IMR-90 (cell line): ENCODE data around the gene NME4. TPM values are rescaled to one million over a fixed set of nuclear protein-coding genes. Genes with fewer than 3 reads are reported as not detected.

ENCODE experiments used
- ATAC-seq: fragments of 200-7000 bp; cut with Tn5 transposase; 2 replicates; pipeline ENCODE4 v1.9.1; 2020; ENCODE audit warnings: low read depth, mild to moderate bottlenecking, moderate library complexity
- BruUV-seq: library from RNA; stranded (reverse); fragments of 400-500 nt; replicated peaks from 2 replicates; lab custom pipeline; 2021; lab: Mats Ljungman, UMichigan
- CTCF ChIA-PET: fragments of 300-600 bp; formaldehyde crosslinking; extraction: SDS; loops from one replicate; lab custom pipeline; 2021; ENCODE audit warnings: antibody characterized with exemption; lab: Yijun Ruan, JAX
- POLR2A ChIA-PET: fragments of 300-600 bp; sonication (Branson Sonifier 250); formaldehyde crosslinking; loops from one replicate; lab custom pipeline; 2022; ENCODE audit warnings: antibody characterized with exemption; ENCODE audit not compliant: unreplicated experiment; lab: Charles Lee
- DNase-seq: peaks from one replicate; pipeline ENCODE4 v3.0.0; 2013
- H2AFZ ChIP-seq: replicated peaks from 2 replicates; pipeline ENCODE3; 2013; ENCODE audit warnings: low read length, mild to moderate bottlenecking; ENCODE audit not compliant: poor library complexity
- H2AK5ac ChIP-seq: 2 replicates; pipeline ENCODE4 v1.6.1; 2013; ENCODE audit warnings: low read depth, low read length, inconsistent platforms
- H2AK9ac ChIP-seq: replicated peaks from 2 replicates; pipeline ENCODE3; 2013; ENCODE audit warnings: mild to moderate bottlenecking, low read depth, low read length, moderate library complexity; ENCODE audit not compliant: poor library complexity
- H2BK120ac ChIP-seq: 2 replicates; pipeline ENCODE4 v1.6.1; 2013; ENCODE audit warnings: low read depth, low read length, inconsistent platforms
- H2BK15ac ChIP-seq: 3 replicates; pipeline ENCODE4 v1.6.1; 2013; ENCODE audit warnings: low read depth, low read length, inconsistent platforms
- H2BK20ac ChIP-seq: 2 replicates; pipeline ENCODE4 v1.6.1; 2013; ENCODE audit warnings: low read depth, mild to moderate bottlenecking, inconsistent platforms, low read length, moderate library complexity
- H2BK5ac ChIP-seq: 2 replicates; pipeline ENCODE4 v1.6.1; 2013; ENCODE audit warnings: mild to moderate bottlenecking, low read depth, low read length, inconsistent platforms; ENCODE audit not compliant: poor library complexity, severe bottlenecking
- H3K14ac ChIP-seq: replicated peaks from 2 replicates; pipeline ENCODE4 v1.6.1; 2013; ENCODE audit warnings: low read depth, low read length, inconsistent platforms
- H3K18ac ChIP-seq: 2 replicates; pipeline ENCODE4 v1.6.1; 2013; ENCODE audit warnings: low read depth, low read length, control low read depth
- H3K23ac ChIP-seq: 2 replicates; pipeline ENCODE4 v1.6.1; 2013; ENCODE audit warnings: low read depth, low read length, inconsistent platforms
- H3K27ac ChIP-seq: 2 replicates; pipeline ENCODE4 v1.5.1; 2013; ENCODE audit warnings: mild to moderate bottlenecking, control low read depth, low read length; ENCODE audit not compliant: insufficient read depth
- H3K27me3 ChIP-seq: 2 replicates; pipeline ENCODE4 v1.6.1; 2013; ENCODE audit warnings: low read length; ENCODE audit not compliant: control insufficient read depth, insufficient read depth
- H3K36me3 ChIP-seq: 2 replicates; pipeline ENCODE4 v1.6.1; 2013; ENCODE audit warnings: low read length, mixed read lengths; ENCODE audit not compliant: control insufficient read depth, insufficient read depth
- H3K4ac ChIP-seq: 2 replicates; pipeline ENCODE4 v1.6.1; 2013; ENCODE audit warnings: low read depth, low read length, inconsistent platforms
- H3K4me1 ChIP-seq: 2 replicates; pipeline ENCODE4 v1.6.1; 2013; ENCODE audit warnings: low read length, mixed read lengths; ENCODE audit not compliant: control insufficient read depth, insufficient read depth
- H3K4me2 ChIP-seq: 2 replicates; pipeline ENCODE4 v1.6.1; 2013; ENCODE audit warnings: low read depth, mild to moderate bottlenecking, control low read depth, low read length, moderate library complexity
- H3K4me3 ChIP-seq: 2 replicates; pipeline ENCODE4 v1.5.1; 2013; ENCODE audit warnings: low read depth, mild to moderate bottlenecking, control low read depth, low read length, moderate library complexity; ENCODE audit not compliant: insufficient read depth
- H3K56ac ChIP-seq: 2 replicates; pipeline ENCODE4 v1.6.1; 2013; ENCODE audit warnings: low read length, inconsistent platforms; ENCODE audit not compliant: insufficient read depth; ENCODE audit errors: extremely low read depth
- H3K79me1 ChIP-seq, 2 experiments: 2 replicates each; pipeline ENCODE4 v1.6.1; 2013; ENCODE audit warnings: low read length in 2 of 2, inconsistent platforms in 1 of 2, low read depth in 1 of 2
- H3K9ac ChIP-seq: 2 replicates; pipeline ENCODE4 v1.6.1; 2013; ENCODE audit warnings: low read depth, low read length, control low read depth
- H3K9me1 ChIP-seq: 2 replicates; pipeline ENCODE4 v1.6.1; 2013; ENCODE audit warnings: low read length, inconsistent platforms; ENCODE audit not compliant: insufficient read depth
- H3K9me3 ChIP-seq: 2 replicates; pipeline ENCODE4 v1.6.1; 2013; ENCODE audit warnings: low read length; ENCODE audit not compliant: control insufficient read depth, insufficient read depth
- H4K20me1 ChIP-seq: 2 replicates; pipeline ENCODE4 v1.6.1; 2013; ENCODE audit warnings: low read length, inconsistent platforms; ENCODE audit not compliant: insufficient read depth
- H4K5ac ChIP-seq: 2 replicates; pipeline ENCODE4 v1.6.1; 2013; ENCODE audit warnings: mild to moderate bottlenecking, low read depth, low read length, control low read depth
- H4K8ac ChIP-seq, 2 experiments: 2 replicates each; pipeline ENCODE4 v1.6.1; 2013; ENCODE audit warnings: low read depth in 2 of 2, low read length in 2 of 2, control low read depth in 1 of 2, inconsistent platforms in 1 of 2
- H4K91ac ChIP-seq: 2 replicates; pipeline ENCODE4 v1.6.1; 2013; ENCODE audit warnings: low read depth, low read length, inconsistent platforms; ENCODE audit not compliant: insufficient read depth
- CHD1 ChIP-seq: IDR thresholded peaks from 2 replicates; pipeline ENCODE4 v1.6.1; 2012; ENCODE audit warnings: low read depth, low read length, improper control_type of control experiment
- ELK1 ChIP-seq: fragments of 150-350 bp; IDR thresholded peaks from 2 replicates; pipeline ENCODE4 v1.6.1; 2016; ENCODE audit warnings: low read depth, mild to moderate bottlenecking, low read length, moderate library complexity, borderline replicate concordance
- FOS ChIP-seq: fragments of 150-350 bp; IDR thresholded peaks from 2 replicates; pipeline ENCODE4 v1.6.1; 2016; ENCODE audit warnings: low read depth, low read length
- MAFK ChIP-seq: IDR thresholded peaks from 2 replicates; pipeline ENCODE4 v1.6.1; 2012; ENCODE audit warnings: low read depth, low read length, improper control_type of control experiment
- SMC3 ChIP-seq: fragments of 150-350 bp; IDR thresholded peaks from 2 replicates; pipeline ENCODE4 v1.6.1; 2016; ENCODE audit warnings: low read depth, mild to moderate bottlenecking, antibody characterized with exemption, low read length, moderate library complexity
- WGBS, 2 experiments: methylation state at CpG; one replicate each; pipeline versions ENCODE4 v1.1.5 to v1.1.7; 2013; ENCODE audit warnings: missing lambda C conversion rate in 2 of 2; ENCODE audit not compliant: insufficient read length in 1 of 2; ENCODE audit errors: extremely low coverage in 2 of 2; 5-methylcytosine and 5-hydroxymethylcytosine counted together
- dilution Hi-C: fragments of 300-500 bp; cut with HindIII; formaldehyde crosslinking; loops from one replicate; pipeline ENCODE4 v1.14.3; 2018; ENCODE audit warnings: low sequenced_read_pairs; ENCODE audit not compliant: unreplicated experiment
- in situ Hi-C: fragments of 300-500 bp; cut with MboI; formaldehyde crosslinking; loops from 3 replicates; pipeline ENCODE4 v1.14.3; 2019; ENCODE audit warnings: low sequenced_read_pairs, inconsistent platforms, mixed read lengths
- intact Hi-C: fragments of 100-400 bp; cut with micrococcal nuclease; formaldehyde crosslinking; loops from 2 replicates; pipeline ENCODE4 v1.10.0; 2022
- polyA plus RNA-seq, 3 experiments: library from polyadenylated mRNA; depleted of rRNA; stranded (reverse); fragments of >200 nt; gene quantifications; 2 replicates each; pipeline ENCODE4 v1.2.3, GENCODE V29; 2012; ENCODE audit warnings: low replicate concordance in 1 of 3
- total RNA-seq: library from RNA; depleted of rRNA; stranded (reverse); fragments of >200 nt; gene quantifications from 2 replicates; pipeline ENCODE4 v1.2.3, GENCODE V29; 2012

The NME4 gene
- total and polyA plus RNA-seq, 2 of the 4 experiments (the other 2 are of a cell fraction): 124 to 288 TPM

DNA sequence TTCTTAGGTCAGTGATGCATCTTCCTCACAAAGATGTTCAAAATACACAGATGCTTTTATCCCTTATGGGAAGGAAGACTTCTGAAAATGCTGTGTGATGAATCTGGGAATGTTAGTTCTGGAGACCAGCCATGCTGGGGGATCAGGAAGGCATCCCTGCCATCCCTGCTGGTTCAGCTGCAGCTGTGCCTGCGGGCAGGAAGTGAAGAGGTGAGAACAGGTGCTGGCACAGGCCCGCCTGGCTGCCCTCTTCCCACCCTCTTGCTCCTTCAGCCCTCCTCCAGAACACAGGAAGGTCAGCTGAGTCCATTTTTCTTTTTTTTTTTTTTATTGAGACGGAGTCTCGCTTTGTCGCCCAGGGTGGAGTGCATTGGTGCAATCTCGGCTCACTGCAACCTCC lies 43.6 kb downstream of the NME4 start:
- no peak overlapping the region for H3K18ac ChIP-seq
- TF ChIP-seq MAFK (no peak), ELK1 (no peak), FOS (no peak), CHD1 (no peak), SMC3 (no peak)
- peaks cover 20% of the 10 kb centered on the region for H3K9me1 ChIP-seq
- H3K4me3 ChIP-seq: no peak overlapping the region
- ChIA-PET CTCF (no interaction called here), POLR2A (no interaction called here)
- no peak overlapping the region for H3K9ac ChIP-seq
- H2BK15ac ChIP-seq: no peak overlapping the region
- no peaks in the 10 kb centered on the region for H3K27me3 ChIP-seq
- no TSS peak for BruUV-seq
- H3K4ac ChIP-seq: no peak overlapping the region
- no peak overlapping the region for H2AK5ac ChIP-seq
- no peak for ATAC-seq
- no peak overlapping the region for H3K14ac ChIP-seq
- peaks cover 59% of the 10 kb centered on the region for H4K20me1 ChIP-seq
- H3K36me3 ChIP-seq: 0 out of 2 replicates have a peak, but pooled peaks cover 3% of the 10 kb centered on the region
- no peak overlapping the region for H2AK9ac ChIP-seq
- H4K8ac ChIP-seq: no peak overlapping the region
- no peak overlapping the region for H3K56ac ChIP-seq
- H3K79me1 ChIP-seq: peaks cover 28 to 79% of the 10 kb centered on the region in 2 experiments
- 90% methylated on average over 2 of the region's 6 CpGs; no CpG with 5 or more reads in 1 of the 2 experiments for WGBS, 2 experiments
- no peak overlapping the region for H2BK20ac ChIP-seq
- dilution Hi-C loops (no loop called here), intact Hi-C loops (no loop called here), in situ Hi-C loops (no loop called here)
- H2AFZ ChIP-seq: no peak overlapping the region
- H4K91ac ChIP-seq: no peak overlapping the region
- no peaks in the 10 kb centered on the region for H3K9me3 ChIP-seq
- H4K5ac ChIP-seq: no peak overlapping the region
- H3K23ac ChIP-seq: no peak overlapping the region
- DNase-seq: no peak
- H2BK5ac ChIP-seq: no peak overlapping the region
- no peak overlapping the region for H3K4me2 ChIP-seq
- no peak overlapping the region for H2BK120ac ChIP-seq
- H3K4me1 ChIP-seq: peaks cover 4% of the 10 kb centered on the region; the same call in 1 of the 2 replicates
- no peak overlapping the region for H3K27ac ChIP-seq
